Astrocyte of the hippocampus (primary cell): Measurements from ENCODE around the gene SAYSD1.
"Not testable (repeated sequence)": the region's sequence is repeated elsewhere in the genome, so short reads cannot be mapped to it uniquely, and the experiment has no call there.

Source experiments
- DNase-seq: peaks from one replicate; pipeline ENCODE4 v3.0.0; 2011; ENCODE audit warnings: low read depth, low spot score

The SAYSD1 gene, protein sequence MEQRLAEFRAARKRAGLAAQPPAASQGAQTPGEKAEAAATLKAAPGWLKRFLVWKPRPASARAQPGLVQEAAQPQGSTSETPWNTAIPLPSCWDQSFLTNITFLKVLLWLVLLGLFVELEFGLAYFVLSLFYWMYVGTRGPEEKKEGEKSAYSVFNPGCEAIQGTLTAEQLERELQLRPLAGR

DNA sequence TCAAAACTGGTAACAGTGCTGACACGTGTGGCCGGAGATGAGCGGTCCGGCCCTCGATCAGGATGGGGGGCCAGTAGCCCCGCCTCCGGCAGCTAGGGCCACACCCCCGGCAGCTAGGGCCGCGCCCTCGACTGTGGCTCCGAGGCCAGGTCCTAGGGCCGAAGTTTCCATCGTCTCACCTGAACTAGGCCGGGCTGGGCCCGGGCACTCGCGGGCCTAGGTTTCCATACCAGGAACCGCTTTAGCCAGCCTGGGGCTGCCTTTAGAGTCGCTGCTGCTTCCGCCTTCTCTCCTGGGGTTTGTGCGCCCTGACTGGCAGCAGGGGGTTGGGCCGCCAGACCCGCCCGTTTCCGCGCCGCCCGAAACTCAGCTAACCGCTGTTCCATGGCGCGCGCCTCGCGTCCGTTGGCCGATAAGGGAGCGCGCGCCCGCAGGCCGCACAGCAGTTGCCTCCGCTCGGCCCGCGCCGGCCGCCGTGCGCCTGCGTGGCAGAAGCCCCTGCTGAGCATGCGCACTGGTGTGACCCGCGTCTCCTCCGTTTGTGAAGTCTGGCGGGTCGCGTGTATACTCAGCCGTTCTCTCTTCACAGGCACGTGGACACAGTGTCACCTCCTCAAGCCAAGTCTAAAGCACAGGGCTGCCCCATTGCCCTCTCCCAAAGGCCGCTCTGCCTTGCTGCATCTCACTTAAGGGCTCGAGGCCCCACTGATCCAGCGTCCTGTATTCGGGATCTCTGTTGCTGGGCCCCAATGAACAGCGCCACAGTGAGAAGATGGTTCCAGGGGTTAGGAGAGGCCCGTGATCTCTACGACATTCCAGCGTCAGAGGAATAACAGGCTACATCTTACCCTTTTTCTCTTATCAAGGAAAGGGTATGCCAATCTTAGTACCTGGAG lies at the start of gene SAYSD1:
Gene SAYSD1, minus strand, starts transcription at position 483 of the 896 bp plus-strand sequence. Its CDS starts 97 bp downstream, at position 386.
- peak; percentile 97 for DNase-seq

DNA sequence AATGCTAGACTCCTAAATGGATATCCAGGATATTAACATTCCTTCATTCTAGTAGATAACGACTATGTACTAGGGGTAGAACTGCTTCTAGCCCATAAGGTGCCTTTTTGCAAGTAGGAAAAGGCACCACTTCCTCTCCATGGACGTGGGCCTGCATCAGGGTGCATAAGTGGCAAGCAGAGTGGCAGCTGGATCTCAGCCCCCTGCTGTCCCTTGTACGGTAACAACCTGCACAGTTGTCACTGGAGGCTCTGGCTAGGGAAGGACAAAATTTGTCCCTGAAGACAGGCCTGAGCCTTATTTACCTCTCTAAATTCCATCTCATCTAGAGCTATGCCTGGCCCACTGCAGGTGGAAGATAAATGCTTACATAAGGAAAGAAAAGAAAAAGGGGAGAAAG lies 42.5 kb upstream of the SAYSD1 start:
- no peak for DNase-seq

DNA sequence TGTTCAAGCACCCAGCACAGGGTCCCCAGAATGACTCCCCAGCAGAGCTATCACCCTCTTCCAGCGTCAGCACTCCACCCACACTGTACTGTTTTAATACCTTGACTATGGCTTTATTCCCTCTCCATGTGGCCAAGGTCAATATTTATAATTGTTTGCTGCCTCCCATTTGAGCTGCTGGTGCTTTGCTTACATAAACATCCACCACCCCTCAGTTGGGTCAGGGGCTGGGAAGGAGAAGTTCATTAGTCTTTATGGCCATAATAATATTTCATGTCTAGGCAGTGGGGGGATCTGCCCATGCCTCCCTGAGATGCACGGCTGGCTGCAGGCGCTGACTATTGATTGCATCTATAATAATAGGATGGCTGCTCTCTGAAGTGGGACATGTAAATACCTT lies 41.8 kb upstream of the SAYSD1 start:
- DNase-seq, result no peak

DNA sequence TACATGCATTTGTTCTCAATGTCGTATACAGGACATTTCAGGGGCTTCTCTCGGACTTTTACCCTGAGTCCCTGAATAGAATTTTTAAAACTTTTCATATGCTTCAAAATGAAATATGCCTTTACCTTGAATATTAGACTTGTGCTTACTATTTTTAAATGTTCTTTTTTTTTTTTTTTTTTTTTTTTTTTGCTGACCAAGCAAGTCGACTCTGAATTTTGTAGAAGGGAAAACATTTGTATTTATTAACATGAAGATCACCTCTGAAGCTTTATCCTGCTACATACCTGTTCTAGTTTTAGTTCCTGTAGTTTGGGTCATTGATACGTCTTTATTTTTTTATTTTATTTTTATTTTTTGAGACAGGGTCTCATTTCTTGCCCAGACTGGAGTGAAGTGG lies 39.7 kb upstream of the SAYSD1 start:
- no peak for DNase-seq

DNA sequence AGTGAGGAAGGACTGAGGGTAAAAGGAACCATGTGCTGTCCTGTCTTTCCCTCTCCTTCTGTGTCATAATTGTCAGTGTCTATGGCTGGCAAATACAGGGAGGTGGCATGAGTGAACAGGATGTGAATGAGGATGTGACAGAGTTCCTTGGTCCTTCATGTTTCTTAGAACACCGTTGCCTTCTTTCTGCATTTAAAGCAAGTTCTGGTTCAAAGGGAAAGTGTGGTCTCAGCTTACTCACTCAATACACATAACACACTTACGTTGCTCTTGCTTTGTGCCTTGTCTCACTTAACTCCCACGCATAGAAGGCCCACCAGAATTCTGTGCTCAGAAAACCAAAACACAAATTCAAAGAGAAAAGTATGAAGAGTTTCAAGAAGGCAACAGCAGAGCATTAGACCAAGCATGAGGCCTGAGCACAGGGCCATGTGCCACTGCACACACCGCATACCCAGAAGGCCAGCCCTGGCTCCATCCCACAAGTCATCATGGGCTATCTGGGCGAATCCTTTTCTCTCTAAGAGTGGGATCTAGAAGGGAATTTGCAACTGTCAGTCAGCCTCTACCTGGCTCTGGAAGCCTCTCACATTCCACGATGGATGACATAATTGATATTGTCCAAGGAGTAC lies 38.9 kb upstream of the SAYSD1 start:
- no peak for DNase-seq

DNA sequence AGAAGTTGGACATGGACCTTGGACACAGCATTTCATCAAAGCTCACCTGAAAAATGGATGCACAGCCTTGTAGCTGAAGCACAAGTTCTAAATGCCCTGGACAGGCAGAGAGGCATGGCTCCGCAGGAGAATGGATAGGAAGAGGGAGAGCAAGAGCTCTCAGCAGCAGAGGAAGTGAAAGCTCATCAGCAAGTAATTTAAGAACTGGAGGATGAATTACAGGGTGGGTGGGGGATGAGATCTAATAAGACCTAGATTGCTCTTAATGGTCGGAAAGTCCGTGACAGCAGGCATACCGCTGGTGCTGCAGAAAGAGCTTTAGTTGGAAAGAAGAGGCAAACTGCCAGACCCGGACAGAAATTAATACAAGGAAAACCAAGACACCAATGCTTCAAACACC lies 37.3 kb upstream of the SAYSD1 start:
- DNase-seq, result no peak

DNA sequence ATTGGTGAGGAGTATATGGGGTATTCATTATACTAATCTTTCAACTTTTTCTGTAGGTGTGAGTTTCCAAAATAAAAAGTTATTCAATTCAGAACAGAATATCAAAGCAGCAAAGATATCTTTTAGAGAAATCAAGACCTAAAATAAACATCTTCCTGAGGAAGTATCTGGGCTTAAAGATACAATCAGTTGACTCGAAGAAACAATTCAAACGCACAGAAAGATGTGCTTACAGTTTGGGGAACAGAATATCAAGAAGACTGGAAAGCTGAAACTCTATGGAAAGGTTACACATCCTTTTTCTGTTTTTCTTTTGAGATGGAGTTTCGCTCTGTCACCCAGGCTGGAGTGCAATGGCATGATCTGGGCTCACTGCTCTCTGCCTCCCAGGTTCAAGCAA lies 36.2 kb upstream of the SAYSD1 start:
- DNase-seq, result no peak

DNA sequence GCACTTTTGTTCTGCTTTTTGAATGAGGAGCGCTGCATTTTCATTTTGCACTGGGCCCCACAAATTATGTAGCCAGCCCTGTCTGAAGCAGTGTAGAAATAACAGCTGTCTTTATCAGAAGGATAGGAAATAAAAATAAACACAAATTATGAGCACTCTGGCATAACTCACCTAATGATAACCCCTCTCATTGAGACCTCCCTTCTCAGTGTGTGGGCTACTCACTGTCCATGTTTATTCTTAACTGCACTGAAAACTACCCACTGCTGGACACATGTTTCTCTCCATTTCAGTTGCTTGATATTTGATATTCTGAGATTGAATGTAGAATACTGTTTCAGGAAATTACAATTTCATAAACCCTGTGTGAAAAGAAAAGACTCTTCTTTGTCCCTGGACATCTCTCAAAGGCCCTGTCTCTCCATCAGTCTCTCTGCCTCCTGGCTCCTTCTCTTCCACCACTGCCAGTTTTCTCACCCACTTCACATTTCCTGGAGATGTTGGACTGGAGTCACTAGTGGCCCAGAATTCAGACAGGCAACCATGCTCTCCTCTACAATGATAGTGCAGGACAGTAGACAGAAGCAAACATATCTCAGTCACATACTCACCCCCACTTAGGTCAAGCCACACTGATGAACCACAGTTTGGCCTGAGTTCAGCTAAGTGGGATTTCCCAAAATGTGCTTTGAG lies 29.6 kb upstream of the SAYSD1 start:
- no peak for DNase-seq

DNA sequence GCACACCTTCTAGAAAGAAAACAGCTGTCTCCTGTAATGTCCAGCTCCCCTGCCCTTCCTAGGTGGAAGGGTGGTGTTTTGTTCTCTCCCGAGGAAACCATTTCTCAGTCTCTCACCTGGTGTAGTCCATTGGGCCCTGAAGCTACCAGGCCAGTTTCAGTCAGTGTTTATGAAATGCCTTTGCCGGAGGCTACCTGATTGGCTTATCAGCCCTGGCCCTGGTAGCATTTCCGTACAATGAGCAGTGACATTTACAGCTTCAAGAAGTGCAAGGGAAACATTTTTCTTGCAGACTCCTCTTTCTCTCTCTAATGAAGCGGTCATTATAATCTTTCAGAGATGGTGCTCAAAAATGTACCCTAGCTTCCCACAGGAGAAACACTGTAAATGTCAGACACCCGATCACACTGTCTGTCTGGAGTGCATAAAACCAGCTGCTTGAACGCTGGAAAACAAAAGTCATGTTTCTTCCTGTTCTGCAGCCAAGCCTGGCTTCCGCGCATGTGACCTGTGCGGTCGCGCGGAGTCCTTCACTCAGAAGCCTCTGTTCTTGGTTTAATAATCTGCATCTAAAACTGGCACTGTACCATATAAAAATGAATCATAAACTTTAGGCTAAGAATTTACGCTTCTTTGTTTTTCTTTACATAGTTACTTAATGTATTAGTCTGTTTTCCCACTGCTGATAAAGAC lies 28.4 kb upstream of the SAYSD1 start:
- DNase-seq, result no peak

DNA sequence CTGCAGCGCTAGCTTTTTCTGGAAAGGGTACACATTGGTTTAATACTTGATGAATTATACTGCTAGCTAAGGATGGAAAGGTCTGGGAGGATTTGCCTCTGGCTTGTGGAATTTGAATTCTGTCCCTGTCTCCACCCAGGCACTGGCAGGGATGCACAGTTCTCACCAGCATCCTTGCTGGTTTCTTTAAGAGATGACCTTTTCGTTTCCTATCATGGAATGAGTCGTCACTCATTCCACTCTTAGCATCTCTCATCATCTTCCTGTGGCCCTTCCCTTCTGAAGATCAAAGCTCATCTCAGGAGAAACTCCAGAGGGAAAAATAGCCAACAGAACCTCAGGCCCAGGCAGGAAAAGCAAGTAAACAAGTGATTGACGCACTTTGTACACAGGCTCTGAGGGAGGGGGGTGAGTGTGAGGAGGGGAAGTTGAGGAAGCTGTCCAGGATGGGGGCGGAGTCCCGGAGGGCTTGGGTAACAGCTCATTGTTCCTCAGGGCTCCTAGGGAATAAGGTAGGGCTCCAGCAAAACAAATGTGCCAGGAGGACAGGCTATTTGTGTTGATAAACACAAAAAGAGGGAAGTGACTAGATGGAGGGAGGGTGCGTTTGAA lies 25.7 kb upstream of the SAYSD1 start:
- no peak for DNase-seq

DNA sequence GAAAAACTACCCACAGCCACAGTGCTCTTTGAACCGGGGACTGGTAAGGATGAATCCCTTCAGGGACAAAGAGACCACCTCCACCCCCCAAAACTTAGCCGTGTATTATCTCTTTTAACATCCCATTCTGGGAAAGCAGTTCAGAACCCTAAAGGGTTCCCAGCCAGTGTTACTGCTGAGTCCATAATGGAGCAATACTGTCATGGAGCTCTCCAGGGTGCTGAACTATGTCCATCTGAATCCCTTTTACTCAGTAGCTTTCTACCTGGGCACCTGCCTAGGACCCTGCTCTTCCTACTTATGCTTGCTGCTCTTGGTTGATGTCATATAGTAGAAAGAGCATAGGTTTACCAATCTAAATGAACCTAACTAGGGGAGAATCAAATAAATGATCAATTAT lies 22.3 kb upstream of the SAYSD1 start:
- peak; percentile 69 for DNase-seq

DNA sequence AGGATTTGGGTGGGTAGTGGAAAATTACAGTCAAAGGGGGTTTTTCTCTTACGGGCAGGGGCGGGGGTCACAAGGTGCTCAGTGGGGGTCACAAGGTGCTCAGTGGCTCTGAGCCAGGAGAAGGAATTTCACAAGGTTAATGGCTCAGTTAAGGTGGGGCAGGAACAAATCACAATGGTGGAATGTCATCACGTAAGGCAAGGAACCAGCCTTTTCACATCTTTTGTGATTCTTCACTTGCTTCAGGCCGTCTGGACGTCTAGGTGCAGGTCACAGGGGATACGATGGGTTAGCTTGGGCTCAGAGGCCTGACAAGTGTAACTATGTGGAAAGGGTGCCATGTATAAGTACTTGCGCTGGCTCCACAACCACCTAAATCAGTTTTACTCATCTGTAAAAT lies 21.2 kb upstream of the SAYSD1 start:
- DNase-seq, result not testable (repeated sequence)

DNA sequence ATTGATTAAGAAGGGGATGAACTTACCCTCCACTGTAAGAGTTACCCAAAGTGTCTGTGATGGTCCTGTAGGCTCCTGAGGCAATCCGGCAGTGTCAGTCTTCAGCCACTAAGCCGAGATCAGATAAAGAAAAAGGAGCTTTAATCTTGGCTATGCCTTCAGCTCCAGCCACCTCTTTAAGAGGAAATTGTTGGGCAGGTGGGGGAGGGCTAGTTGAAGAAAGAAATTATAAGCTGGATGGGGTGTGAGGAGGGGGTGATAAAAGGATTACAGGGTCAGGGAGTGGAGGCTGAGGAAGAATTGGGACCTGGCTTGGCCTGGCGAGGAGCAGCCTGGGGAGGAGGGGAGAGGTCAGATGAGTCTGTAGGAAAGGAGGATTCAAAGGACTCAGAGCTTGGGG lies 19.8 kb upstream of the SAYSD1 start:
- not testable (repeated sequence) for DNase-seq

DNA sequence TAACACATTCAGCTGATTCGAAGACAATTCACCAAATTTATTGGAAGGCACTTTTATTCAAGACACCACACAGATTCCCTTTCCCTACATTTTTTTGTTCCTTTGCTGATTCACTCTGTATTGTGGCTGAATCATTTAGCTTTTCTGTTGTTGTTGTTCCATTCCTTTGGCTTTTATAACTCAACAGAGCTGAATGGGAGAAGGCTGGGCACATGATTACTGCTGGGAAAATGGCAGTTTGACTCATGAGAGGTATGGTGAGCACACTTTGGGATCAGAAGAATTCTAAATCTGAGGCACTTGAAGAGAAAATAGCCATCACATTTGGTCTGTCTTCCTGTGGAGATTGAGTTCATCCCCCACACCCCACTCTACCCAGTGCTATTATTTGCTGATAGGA lies 15.7 kb upstream of the SAYSD1 start:
- DNase-seq, result peak; percentile 53

DNA sequence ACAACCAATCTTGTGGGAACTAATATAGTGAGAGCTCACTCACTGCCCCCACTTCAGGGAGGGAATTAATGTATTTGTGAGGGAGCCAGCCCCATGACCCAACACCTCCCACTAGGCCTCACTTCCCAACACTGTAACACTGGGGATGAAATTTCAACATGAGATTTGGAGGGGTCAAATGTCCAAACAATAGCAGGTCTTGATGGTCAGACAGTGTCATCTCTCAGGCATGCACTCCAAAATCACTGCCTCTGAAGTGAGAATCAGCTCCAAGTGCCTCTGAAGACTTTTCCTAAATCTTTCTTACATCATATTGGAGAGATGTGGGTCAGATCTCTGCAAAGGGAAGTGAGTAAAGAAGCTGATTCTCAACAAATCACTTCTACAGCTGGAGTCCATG lies 13.8 kb upstream of the SAYSD1 start:
- no peak for DNase-seq

DNA sequence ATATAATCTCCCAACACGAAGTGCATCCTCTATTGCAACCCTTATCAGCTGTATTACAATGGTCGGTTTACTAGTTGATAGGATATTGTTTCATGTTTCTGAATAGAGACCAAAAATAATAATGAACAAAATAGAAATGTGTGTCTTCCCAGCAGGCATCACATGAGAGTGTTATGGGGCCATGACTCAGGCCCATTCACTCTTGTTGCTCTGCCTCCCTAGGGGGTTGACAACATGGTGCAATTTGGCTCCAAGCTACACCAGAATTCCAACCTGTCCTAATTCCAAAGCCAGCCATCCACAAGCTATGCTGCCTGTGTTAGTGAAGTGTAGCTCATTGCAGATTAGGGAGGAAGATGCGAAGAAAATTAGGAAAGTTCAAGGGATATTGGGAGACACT lies 13.1 kb upstream of the SAYSD1 start:
- DNase-seq, result no peak

DNA sequence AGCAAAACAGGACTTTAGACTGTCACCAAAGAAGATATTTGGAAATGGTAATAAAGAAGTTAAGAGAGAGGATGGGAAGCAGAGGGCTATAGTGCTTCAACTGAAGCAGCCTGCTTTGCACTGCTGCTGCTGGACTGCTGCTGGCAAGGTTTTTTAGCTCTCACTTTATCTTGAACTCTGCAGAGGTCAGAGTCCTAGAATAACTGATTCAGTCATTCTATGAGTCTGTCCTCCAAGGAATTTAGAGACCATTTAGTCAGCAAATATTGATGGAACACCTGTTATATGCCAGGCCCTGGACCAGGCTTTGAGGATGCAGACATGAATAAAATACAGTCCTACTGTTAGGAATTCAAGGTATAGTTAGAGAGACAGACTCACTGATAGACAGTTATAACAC lies 9.1 kb upstream of the SAYSD1 start:
- no peak for DNase-seq

DNA sequence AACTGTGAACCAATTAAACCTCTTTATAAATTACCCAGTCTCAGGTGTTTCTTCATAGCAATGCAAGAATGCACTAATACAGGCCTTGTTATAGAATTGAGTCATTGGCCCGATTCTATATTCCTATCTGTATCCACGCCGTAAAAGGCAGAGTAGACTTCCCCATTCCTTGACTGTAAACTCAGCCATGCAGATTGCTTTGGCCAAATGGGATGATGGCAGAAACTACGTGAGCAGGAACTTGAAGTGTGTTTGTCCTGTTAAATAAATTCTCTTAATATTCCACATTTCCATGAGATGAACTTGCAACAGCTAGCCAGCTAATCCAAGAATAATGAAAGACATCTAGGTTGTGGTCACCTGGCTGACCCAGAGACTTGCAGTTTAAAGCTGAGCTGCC lies 3.9 kb upstream of the SAYSD1 start:
- DNase-seq, result no peak

DNA sequence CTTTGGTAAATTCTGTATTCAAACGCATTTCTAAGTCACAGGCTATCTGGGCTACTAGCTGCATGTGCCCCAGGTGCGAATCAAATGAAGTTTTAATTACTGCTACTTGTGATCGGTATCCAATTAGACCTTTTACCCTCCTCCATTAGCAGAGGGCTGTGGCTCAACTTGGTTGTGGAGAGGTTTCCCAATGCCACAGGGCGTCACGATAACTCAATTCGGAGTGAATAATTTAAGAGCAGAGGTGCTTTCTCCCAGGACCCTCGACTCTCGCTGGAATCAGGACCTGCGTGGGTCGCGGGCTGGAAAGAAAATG lies 640 bp downstream of the SAYSD1 start:
- DNase-seq, result no peak

DNA sequence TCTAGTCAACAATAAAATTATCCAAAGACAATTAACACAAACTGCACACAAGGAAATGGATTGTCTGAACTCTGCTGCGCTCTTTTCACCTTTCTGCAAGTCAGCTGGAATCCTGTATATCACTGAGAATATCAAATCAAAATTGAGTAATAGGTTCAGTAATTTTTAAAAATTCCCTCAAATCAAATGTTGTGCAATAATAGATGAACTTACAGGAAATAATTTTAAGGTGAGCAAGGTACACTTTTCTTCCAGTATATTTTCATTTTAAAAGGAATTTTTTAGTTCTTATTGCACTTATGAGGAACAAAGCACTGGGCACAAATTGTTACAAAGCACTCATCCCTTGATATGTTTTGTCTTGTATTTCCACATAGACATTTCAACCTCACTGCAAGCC lies 1.2 kb downstream of the SAYSD1 start:
- no peak for DNase-seq

DNA sequence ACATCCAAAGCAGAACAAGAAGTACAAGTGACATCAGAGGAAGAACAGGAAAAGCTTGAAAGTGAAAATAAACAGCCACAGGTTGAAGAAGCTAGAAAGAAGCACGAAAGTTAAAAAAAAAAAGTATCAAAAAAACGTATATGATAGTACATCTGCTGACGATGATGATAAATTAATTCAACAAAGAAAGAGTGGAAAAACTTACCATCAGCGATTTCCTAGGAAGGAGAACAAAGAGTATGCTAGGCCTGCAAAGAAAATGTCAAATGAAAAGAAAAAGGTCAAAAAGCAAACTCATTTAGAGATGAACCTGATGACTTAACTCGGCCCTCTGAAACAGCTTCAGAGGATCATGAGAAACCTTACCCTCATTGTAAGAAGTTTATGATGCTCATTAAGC lies 3.7 kb downstream of the SAYSD1 start:
- no peak for DNase-seq
